H1 (cell line): ENCODE measurements around the gene EPB41L5. TPM values are rescaled to one million over a fixed set of nuclear protein-coding genes. Genes with fewer than 3 reads are reported as not detected.

Experiments
- CEBPB ChIP-seq: IDR thresholded peaks from 2 replicates; pipeline ENCODE4 v1.6.1; 2012; ENCODE audit warnings: low read depth, low read length
- EGR1 ChIP-seq: IDR thresholded peaks from 2 replicates; pipeline ENCODE4 v1.6.1; 2011; ENCODE audit warnings: low read depth, low read length, borderline replicate concordance
- GTF2F1 ChIP-seq: IDR thresholded peaks from 2 replicates; pipeline ENCODE4 v1.6.1; 2012; ENCODE audit warnings: low read depth, low read length, improper control_type of control experiment, borderline replicate concordance
- JUND ChIP-seq: IDR thresholded peaks from 2 replicates; pipeline ENCODE4 v1.6.1; 2011; ENCODE audit warnings: mild to moderate bottlenecking, improper control_type of control experiment, low read length
- KDM4A ChIP-seq: IDR thresholded peaks from one replicate; pipeline ENCODE4 v1.7.1; 2012; ENCODE audit warnings: low read depth, mild to moderate bottlenecking, moderate library complexity, low read length, inconsistent platforms; ENCODE audit not compliant: severe bottlenecking
- POLR2AphosphoS5 ChIP-seq: IDR thresholded peaks from 2 replicates; pipeline ENCODE4 v1.6.1; 2011; ENCODE audit warnings: low read depth, low read length
- RNF2 ChIP-seq: fragments of 200-900, 300-1000 bp; sonication (generic); IDR thresholded peaks from 2 replicates; pipeline ENCODE4 v1.7.1; 2016; ENCODE audit warnings: borderline replicate concordance, low read depth, mild to moderate bottlenecking, antibody characterized with exemption, low read length; ENCODE audit not compliant: poor library complexity, severe bottlenecking; ENCODE audit errors: missing control alignments
- SP2 ChIP-seq: IDR thresholded peaks from 2 replicates; pipeline ENCODE4 v1.6.1; 2012; ENCODE audit warnings: mild to moderate bottlenecking, low read length, inconsistent platforms
- ZNF274 ChIP-seq: IDR thresholded peaks from 2 replicates; pipeline ENCODE4 v1.7.0; 2012; ENCODE audit warnings: low read length, borderline replicate concordance; ENCODE audit errors: extremely low read depth
- polyA plus RNA-seq, 7 experiments: library from polyadenylated mRNA; depleted of rRNA in 3 of 7; stranded (reverse) in 5 of 7; unstranded in 2 of 7; fragments of >200 nt in 5 of 7; fragments of 200-250 nt in 2 of 7; gene quantifications; 1 replicate in 5 of 7; 2 replicates in 1 of 7; 4 replicates in 1 of 7; pipeline versions ENCODE4 v1.2.1 to v1.2.3, GENCODE V29; 2011 to 2013; ENCODE audit warnings: missing spikeins in 2 of 7, mixed read lengths in 2 of 7
- total RNA-seq: library from RNA; stranded (reverse); fragmentation: NEBNext Ultra II Directional; extraction: Animal tissue kit (Norgen Biotek cat#: 25700); gene quantifications from 2 replicates; pipeline ENCODE4 v1.2.1, GENCODE V29; 2021
- TF ChIP-seq, protein P1 (sequence below): fragments of 300-600 bp; sonication (generic); IDR thresholded peaks from 2 replicates; pipeline ENCODE4 v1.7.1; 2012; ENCODE audit warnings: low read length, moderate library complexity, mild to moderate bottlenecking, inconsistent platforms; ENCODE audit not compliant: insufficient replicate concordance

EPB41L5 gene
- total and polyA plus RNA-seq, 2 of the 8 experiments (the other 6 are each of a cell fraction or from before 2014, with no cell fraction given) = 13.5 to 32.3 TPM

DNA sequence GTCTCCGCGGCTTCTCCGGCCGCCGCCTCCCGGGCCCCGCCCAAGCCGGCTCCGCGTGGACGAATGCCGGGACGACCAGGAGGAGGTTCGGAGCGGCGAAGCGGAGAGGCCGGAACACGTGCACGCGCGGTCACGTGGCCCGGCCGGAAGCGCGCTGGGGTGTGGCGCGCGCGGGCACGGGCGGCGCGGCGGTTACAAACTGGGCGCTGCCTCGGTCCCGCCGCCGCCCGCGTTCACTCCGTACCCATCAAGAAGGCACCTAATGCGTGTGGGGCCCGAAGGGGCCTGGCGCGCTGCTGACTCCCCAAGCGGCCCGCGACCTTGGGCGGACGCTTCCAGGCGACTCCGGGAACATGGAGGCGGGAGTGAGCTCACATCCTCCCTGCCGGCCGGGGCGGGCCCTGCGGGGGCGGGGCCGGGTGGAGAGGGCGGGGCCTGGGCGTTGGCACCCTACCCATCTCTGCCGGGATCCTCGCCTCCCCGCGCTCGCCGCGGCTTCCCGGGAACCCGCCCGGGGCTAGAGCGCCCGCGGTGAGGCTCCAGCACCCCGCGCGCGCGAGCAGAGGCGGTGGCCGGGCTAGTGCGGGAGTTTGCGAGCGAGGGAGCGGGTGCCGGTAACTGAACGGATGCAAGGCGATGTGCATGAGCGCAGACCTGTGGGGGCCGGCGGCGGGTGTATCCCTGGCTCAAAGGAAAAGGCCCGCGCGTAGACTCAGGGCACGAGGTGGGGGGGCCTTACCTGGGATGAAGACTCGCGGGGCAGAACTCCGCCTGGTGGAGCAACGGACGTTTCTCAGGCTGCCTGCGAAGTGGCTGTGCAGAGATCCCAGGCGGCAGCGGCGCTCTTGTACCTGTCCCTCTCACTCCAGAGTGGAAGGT is 210.4 kb downstream of the EPB41L5 start, which contains the start of gene TMEM185B (continued):
- TF ChIP-seq, protein P1, sequence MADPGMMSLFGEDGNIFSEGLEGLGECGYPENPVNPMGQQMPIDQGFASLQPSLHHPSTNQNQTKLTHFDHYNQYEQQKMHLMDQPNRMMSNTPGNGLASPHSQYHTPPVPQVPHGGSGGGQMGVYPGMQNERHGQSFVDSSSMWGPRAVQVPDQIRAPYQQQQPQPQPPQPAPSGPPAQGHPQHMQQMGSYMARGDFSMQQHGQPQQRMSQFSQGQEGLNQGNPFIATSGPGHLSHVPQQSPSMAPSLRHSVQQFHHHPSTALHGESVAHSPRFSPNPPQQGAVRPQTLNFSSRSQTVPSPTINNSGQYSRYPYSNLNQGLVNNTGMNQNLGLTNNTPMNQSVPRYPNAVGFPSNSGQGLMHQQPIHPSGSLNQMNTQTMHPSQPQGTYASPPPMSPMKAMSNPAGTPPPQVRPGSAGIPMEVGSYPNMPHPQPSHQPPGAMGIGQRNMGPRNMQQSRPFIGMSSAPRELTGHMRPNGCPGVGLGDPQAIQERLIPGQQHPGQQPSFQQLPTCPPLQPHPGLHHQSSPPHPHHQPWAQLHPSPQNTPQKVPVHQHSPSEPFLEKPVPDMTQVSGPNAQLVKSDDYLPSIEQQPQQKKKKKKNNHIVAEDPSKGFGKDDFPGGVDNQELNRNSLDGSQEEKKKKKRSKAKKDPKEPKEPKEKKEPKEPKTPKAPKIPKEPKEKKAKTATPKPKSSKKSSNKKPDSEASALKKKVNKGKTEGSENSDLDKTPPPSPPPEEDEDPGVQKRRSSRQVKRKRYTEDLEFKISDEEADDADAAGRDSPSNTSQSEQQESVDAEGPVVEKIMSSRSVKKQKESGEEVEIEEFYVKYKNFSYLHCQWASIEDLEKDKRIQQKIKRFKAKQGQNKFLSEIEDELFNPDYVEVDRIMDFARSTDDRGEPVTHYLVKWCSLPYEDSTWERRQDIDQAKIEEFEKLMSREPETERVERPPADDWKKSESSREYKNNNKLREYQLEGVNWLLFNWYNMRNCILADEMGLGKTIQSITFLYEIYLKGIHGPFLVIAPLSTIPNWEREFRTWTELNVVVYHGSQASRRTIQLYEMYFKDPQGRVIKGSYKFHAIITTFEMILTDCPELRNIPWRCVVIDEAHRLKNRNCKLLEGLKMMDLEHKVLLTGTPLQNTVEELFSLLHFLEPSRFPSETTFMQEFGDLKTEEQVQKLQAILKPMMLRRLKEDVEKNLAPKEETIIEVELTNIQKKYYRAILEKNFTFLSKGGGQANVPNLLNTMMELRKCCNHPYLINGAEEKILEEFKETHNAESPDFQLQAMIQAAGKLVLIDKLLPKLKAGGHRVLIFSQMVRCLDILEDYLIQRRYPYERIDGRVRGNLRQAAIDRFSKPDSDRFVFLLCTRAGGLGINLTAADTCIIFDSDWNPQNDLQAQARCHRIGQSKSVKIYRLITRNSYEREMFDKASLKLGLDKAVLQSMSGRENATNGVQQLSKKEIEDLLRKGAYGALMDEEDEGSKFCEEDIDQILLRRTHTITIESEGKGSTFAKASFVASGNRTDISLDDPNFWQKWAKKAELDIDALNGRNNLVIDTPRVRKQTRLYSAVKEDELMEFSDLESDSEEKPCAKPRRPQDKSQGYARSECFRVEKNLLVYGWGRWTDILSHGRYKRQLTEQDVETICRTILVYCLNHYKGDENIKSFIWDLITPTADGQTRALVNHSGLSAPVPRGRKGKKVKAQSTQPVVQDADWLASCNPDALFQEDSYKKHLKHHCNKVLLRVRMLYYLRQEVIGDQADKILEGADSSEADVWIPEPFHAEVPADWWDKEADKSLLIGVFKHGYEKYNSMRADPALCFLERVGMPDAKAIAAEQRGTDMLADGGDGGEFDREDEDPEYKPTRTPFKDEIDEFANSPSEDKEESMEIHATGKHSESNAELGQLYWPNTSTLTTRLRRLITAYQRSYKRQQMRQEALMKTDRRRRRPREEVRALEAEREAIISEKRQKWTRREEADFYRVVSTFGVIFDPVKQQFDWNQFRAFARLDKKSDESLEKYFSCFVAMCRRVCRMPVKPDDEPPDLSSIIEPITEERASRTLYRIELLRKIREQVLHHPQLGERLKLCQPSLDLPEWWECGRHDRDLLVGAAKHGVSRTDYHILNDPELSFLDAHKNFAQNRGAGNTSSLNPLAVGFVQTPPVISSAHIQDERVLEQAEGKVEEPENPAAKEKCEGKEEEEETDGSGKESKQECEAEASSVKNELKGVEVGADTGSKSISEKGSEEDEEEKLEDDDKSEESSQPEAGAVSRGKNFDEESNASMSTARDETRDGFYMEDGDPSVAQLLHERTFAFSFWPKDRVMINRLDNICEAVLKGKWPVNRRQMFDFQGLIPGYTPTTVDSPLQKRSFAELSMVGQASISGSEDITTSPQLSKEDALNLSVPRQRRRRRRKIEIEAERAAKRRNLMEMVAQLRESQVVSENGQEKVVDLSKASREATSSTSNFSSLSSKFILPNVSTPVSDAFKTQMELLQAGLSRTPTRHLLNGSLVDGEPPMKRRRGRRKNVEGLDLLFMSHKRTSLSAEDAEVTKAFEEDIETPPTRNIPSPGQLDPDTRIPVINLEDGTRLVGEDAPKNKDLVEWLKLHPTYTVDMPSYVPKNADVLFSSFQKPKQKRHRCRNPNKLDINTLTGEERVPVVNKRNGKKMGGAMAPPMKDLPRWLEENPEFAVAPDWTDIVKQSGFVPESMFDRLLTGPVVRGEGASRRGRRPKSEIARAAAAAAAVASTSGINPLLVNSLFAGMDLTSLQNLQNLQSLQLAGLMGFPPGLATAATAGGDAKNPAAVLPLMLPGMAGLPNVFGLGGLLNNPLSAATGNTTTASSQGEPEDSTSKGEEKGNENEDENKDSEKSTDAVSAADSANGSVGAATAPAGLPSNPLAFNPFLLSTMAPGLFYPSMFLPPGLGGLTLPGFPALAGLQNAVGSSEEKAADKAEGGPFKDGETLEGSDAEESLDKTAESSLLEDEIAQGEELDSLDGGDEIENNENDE = no peak
- no peak for TF ChIP-seq ZNF274
- TF ChIP-seq KDM4A = peak; percentile 100
- no peak for TF ChIP-seq CEBPB
- TF ChIP-seq GTF2F1 = peak; percentile 46; the same call in 1 of the 2 replicates
- no peak for TF ChIP-seq SP2
- no peak for TF ChIP-seq EGR1
- no peak for TF ChIP-seq RNF2
- no peak for TF ChIP-seq JUND
- TF ChIP-seq POLR2AphosphoS5 = peak; percentile 52
